ENCODE measurements around the gene P2RY2. TPM values are rescaled to one million over a fixed set of nuclear protein-coding genes. Genes with fewer than 3 reads are reported as not detected.

P2RY2 gene
- total RNA-seq, 4 donors from 2014 or later = 4.5 to 7.5 (median 6.7) TPM

- no peak overlapping the region for H3K4me3 ChIP-seq
- H3K27ac ChIP-seq = no peak overlapping the region
- WGBS, 2 donors = 80 to 85% methylated on average over 4 of the region's 4 CpGs
- H3K4me1 ChIP-seq = no peaks in the 10 kb centered on the region
- H3K9me3 ChIP-seq = no peaks in the 10 kb centered on the region
- no peaks in the 10 kb centered on the region for H3K27me3 ChIP-seq
- no peak for TF ChIP-seq POLR2A (IDR thresholded peaks at IDR 0.05)
- no peak for TF ChIP-seq CTCF (IDR thresholded peaks at IDR 0.05)
- DNase-seq (ENCODE audit: low spot score in 2 of 2) = no peak
- H3K36me3 ChIP-seq = no peaks in the 10 kb centered on the region
Measured at GRCh38 chr11:73210916-73211667, 7.0 kb upstream of the P2RY2 start.

DNA sequence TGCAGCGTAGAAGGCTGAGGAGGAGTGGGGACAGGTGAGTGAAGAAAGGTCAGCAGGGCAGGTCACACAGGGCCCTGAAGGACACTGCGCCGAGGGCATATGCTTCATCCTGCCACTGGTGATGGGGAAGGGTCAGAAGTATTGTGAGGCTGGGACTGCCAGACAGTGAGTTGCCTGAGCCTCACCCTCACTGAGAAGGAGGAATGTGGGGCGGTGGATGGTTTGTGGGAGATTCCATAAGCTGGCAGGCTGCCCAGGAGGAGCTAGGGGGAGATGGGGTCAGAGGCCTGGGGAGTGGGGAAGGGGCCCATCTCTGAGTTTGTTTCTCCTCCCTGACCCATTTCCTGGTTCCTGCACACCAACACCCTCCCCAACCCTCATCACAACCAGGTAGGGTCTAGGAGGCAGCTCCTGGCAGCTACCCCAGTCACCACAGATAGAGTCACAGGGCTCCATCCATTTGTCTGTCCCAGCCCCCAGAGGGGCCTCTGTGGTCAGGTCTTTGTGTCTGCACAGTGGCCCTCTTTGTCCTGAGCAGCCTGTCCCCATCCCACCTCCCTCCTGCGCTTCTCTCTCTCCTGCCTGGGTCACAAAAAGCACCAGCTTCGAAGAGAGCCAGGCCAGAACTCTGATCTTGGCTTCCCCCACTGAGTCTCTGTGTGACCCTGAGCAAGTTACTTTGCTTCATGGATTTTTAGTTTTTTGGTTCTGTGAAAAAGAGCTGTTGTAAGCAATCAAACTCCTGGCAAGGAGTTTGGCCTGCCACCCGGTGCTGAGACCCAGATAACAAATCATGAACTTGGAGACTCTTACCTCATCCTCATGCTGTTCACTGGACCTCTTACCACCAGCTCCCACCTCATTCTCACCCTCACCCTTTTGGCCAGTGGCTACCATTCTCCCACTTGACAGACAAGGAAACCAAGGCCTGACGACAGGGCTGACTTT is 4.6 kb upstream of the P2RY2 start:
- no peak for TF ChIP-seq POLR2A (IDR thresholded peaks at IDR 0.05)
- TF ChIP-seq CTCF (IDR thresholded peaks at IDR 0.05) = no peak
- no peak for TF ChIP-seq EP300 (IDR thresholded peaks at IDR 0.05)
- Histone ChIP-seq H3K4me1 (peaks cover 0 to 9% (median 2%) of the 10 kb centered on the region in 4 donors), H3K9me3 (no peaks in the 10 kb centered on the region), H3K27me3 (peaks cover 0 to 4% of the 10 kb centered on the region in 2 donors), H3K36me3 (no peaks in the 10 kb centered on the region), H3K27ac (peak overlapping the region in 2 of 4 donors; percentile 58 to 74), H3K4me3 (no peak overlapping the region)
- 56 to 59% methylated on average over 8 of the region's 8 CpGs for WGBS, 2 donors
- DNase-seq (ENCODE audit: low spot score in 2 of 2) = no peak

- no peak for DNase-seq (ENCODE audit: low spot score in 2 of 2)
- H3K4me3 ChIP-seq = no peak overlapping the region
- peaks cover 0 to 17% (median 2%) of the 10 kb centered on the region in 4 donors for H3K4me1 ChIP-seq
- H3K36me3 ChIP-seq = no peaks in the 10 kb centered on the region
- no peak for TF ChIP-seq POLR2A (IDR thresholded peaks at IDR 0.05)
- no peak for TF ChIP-seq EP300 (IDR thresholded peaks at IDR 0.05)
- no peak for TF ChIP-seq CTCF (IDR thresholded peaks at IDR 0.05)
- H3K27me3 ChIP-seq = peaks cover 0 to 23% of the 10 kb centered on the region in 2 donors
- peak overlapping the region in 2 of 4 donors; percentile 36 to 79 for H3K27ac ChIP-seq
- 84 to 86% methylated on average over 5 of the region's 5 CpGs for WGBS, 2 donors
- no peaks in the 10 kb centered on the region for H3K9me3 ChIP-seq
Measured at GRCh38 chr11:73215191-73216134, 2.6 kb upstream of the P2RY2 start.

GRCh38 chr11:73216465-73216864 is 1.6 kb upstream of the P2RY2 start:
- Histone ChIP-seq H3K36me3 (no peaks in the 10 kb centered on the region), H3K4me3 (no peak overlapping the region), H3K27ac (peak overlapping the region in 2 of 4 donors; percentile 62 to 79), H3K4me1 (peaks cover 0 to 17% (median 2%) of the 10 kb centered on the region in 4 donors), H3K9me3 (no peaks in the 10 kb centered on the region), H3K27me3 (peaks cover 0 to 29% of the 10 kb centered on the region in 2 donors)
- TF ChIP-seq CTCF (IDR thresholded peaks at IDR 0.05) = no peak
- no peak for TF ChIP-seq EP300 (IDR thresholded peaks at IDR 0.05)
- TF ChIP-seq POLR2A (IDR thresholded peaks at IDR 0.05) = no peak
- no peak for DNase-seq (ENCODE audit: low spot score in 2 of 2)
- WGBS, 2 donors = 81 to 93% methylated on average over 2 of the region's 2 CpGs

Data from tibial nerve (tissue), 4 donors.